IPS DF 19.7 (cell line): ENCODE results near the gene USP6NL.

Experiments used
- DNase-seq: peaks from one replicate; pipeline ENCODE4 v3.0.0-alpha.2; 2013; ENCODE audit warnings: low read depth, low spot score

Gene USP6NL

GRCh38 chr10:11482306-11482705 lies 129.1 kb downstream of the USP6NL start:
- no peak for DNase-seq

- no peak for DNase-seq
Observed at GRCh38 chr10:11480687-11481086, 130.8 kb downstream of the USP6NL start.

- DNase-seq = no peak
Observed at GRCh38 chr10:11479300-11479699, 132.2 kb downstream of the USP6NL start.

- DNase-seq = no peak
Observed at GRCh38 chr10:11478807-11479206, 132.6 kb downstream of the USP6NL start.

- no peak for DNase-seq
Observed at GRCh38 chr10:11475831-11476434, 135.5 kb downstream of the USP6NL start.

GRCh38 chr10:11473128-11473760 lies 138.2 kb downstream of the USP6NL start:
- DNase-seq = peak; percentile 48

GRCh38 chr10:11472158-11472753 lies 139.2 kb downstream of the USP6NL start:
- peak; percentile 25 for DNase-seq

- DNase-seq = peak; percentile 40
Observed at GRCh38 chr10:11469575-11470391, 141.7 kb downstream of the USP6NL start.

- no peak for DNase-seq
Observed at GRCh38 chr10:11468126-11468742, 143.2 kb downstream of the USP6NL start.

- no peak for DNase-seq
Observed at GRCh38 chr10:11465406-11465805, 146.0 kb downstream of the USP6NL start.

- no peak for DNase-seq
Observed at GRCh38 chr10:11463111-11463510, 148.3 kb downstream of the USP6NL start.

- DNase-seq = no peak
Observed at GRCh38 chr10:11462071-11462470, 149.4 kb downstream of the USP6NL start.

- DNase-seq = no peak
Observed at GRCh38 chr10:11457336-11457735, 154.1 kb downstream of the USP6NL start.

- DNase-seq = no peak
Observed at GRCh38 chr10:11454958-11455566, 156.4 kb downstream of the USP6NL start.

GRCh38 chr10:11454160-11454559 lies 157.3 kb downstream of the USP6NL start:
- DNase-seq = no peak

GRCh38 chr10:11451640-11452260 lies 159.7 kb downstream of the USP6NL start:
- no peak for DNase-seq

GRCh38 chr10:11450427-11450826 lies 161.0 kb downstream of the USP6NL start:
- DNase-seq = no peak

GRCh38 chr10:11449761-11450160 lies 161.7 kb downstream of the USP6NL start:
- no peak for DNase-seq

- no peak for DNase-seq
Observed at GRCh38 chr10:11448545-11449244, 162.8 kb downstream of the USP6NL start.

GRCh38 chr10:11448190-11448544 lies 163.3 kb downstream of the USP6NL start:
- no peak for DNase-seq
